ENCODE measurements around the gene ADAMTS17. TPM values are rescaled to one million over a fixed set of nuclear protein-coding genes. Genes with fewer than 3 reads are reported as not detected.

The ADAMTS17 gene
- total RNA-seq, 1 donor from 2014 or later, result 0.99 TPM

DNA sequence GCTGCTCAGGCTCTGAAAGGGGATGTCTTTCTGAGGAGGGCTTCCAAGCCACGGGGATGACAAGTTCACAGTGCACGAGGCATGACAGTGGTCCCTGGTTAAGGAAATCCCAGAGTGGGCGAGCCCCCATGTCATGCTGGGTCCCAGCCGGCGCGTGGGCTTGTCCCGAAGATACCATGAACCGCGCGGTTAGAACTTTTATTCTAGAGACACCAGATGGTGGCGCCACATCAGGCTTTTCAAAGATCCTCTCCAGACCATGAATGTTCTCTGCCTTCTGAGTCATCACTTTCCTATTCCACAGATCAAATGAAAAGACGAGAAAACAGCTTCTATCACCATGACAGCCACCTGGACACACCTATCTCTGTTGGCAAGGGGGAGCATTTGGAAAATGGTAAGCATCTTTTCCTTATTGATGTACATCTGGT lies 380.7 kb downstream of the ADAMTS17 start:
- TF ChIP-seq CTCF (IDR thresholded peaks at IDR 0.05; ENCODE audit: borderline replicate concordance), result peak; percentile 61
- H3K4me1 ChIP-seq, result peaks cover 6% of the 10 kb centered on the region
- H3K36me3 ChIP-seq, result no peaks in the 10 kb centered on the region
- no peaks in the 10 kb centered on the region for H3K9me3 ChIP-seq (replicated peaks)
- H3K27me3 ChIP-seq (ENCODE audit: low read depth), result peaks cover 13% of the 10 kb centered on the region
- no peak overlapping the region for H3K4me3 ChIP-seq
- no peak overlapping the region for H3K27ac ChIP-seq (replicated peaks)
- DNase-seq, result no peak
- intact Hi-C loops (cut with micrococcal nuclease), result no loop called here

GRCh38 chr15:99959326-99959725 lies 382.4 kb downstream of the ADAMTS17 start:
- no peak overlapping the region for H3K27ac ChIP-seq (replicated peaks)
- peaks cover 13% of the 10 kb centered on the region for H3K27me3 ChIP-seq (ENCODE audit: low read depth)
- peaks cover 8% of the 10 kb centered on the region for H3K4me1 ChIP-seq
- no peaks in the 10 kb centered on the region for H3K36me3 ChIP-seq
- H3K9me3 ChIP-seq (replicated peaks), result no peaks in the 10 kb centered on the region
- DNase-seq, result no peak
- intact Hi-C loops (cut with micrococcal nuclease), result no loop called here
- H3K4me3 ChIP-seq, result no peak overlapping the region
- TF ChIP-seq CTCF (IDR thresholded peaks at IDR 0.05; ENCODE audit: borderline replicate concordance), result no peak

- intact Hi-C loops (cut with micrococcal nuclease), result no loop called here
- H3K36me3 ChIP-seq, result no peaks in the 10 kb centered on the region
- TF ChIP-seq CTCF (IDR thresholded peaks at IDR 0.05; ENCODE audit: borderline replicate concordance), result no peak
- peaks cover 8% of the 10 kb centered on the region for H3K4me1 ChIP-seq
- no peak overlapping the region for H3K27ac ChIP-seq (replicated peaks)
- DNase-seq, result no peak
- H3K27me3 ChIP-seq (ENCODE audit: low read depth), result peaks cover 13% of the 10 kb centered on the region
- H3K4me3 ChIP-seq, result no peak overlapping the region
- H3K9me3 ChIP-seq (replicated peaks), result no peaks in the 10 kb centered on the region
These were observed 383.2 kb downstream of the ADAMTS17 start for GRCh38 chr15:99958426-99959097.

DNA sequence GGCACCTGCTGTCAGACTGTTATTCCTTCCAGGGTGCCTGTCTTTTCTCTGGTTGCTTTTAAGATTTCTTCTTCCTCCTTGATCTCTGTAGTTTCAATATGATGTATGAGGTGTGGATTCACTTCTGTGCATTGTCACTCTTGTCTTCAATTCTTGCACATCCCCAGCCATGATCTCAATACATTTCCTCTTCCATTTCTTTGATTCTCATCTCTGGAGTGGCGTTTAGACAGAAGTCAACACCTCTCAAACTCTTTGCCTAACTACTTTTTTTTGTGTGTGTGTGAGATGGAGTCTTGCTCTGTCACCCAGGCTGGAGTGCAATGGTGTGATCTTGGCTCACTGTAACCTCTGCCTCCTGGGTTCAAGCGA lies 384.1 kb downstream of the ADAMTS17 start:
- intact Hi-C loops (cut with micrococcal nuclease), result no loop called here
- Histone ChIP-seq H3K27ac (replicated peaks) (no peak overlapping the region), H3K9me3 (replicated peaks) (no peaks in the 10 kb centered on the region), H3K36me3 (no peaks in the 10 kb centered on the region), H3K27me3 (ENCODE audit: low read depth) (peaks cover 13% of the 10 kb centered on the region), H3K4me1 (peaks cover 8% of the 10 kb centered on the region), H3K4me3 (no peak overlapping the region)
- no peak for TF ChIP-seq CTCF (IDR thresholded peaks at IDR 0.05; ENCODE audit: borderline replicate concordance)
- no peak for DNase-seq

DNA sequence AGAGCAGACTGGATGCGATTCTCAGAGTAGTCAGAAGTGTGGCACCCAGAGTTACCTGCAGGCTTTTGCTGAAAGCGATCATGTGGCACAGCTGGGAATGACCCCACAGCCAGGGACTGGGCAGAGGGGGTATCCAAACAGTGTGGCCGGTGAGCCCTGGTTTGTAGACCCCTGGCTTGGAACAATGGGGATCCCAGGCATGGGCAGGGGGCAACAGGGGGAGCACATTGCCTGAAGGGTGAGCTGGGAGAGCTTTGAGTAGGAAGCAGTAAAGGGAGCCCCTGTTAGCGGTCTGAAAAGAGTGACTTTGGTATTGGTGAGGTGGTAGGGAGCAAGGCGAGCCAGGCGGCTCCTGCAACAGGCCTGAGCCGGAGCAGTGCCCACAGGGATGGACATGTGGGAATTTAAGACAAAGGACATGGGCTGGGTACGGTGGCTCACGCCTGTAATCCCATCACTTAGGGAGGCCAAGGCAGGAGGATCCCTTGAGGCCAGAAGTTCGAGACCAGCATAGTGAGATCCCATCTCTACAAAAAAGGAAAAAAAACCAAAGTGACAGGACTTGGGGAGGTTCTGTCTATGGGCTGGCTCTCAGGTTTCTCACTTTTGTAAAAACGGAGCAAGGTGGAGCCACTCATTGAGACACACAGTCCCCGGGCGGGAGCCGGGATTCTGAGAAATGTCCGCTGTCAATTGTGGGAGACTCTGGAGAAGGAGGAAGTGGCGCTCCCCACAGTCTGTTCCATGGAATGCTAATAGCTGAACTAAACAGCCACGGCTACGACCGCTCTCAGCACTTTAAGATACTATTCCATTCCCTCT lies 384.7 kb downstream of the ADAMTS17 start:
- Histone ChIP-seq H3K36me3 (no peaks in the 10 kb centered on the region), H3K27me3 (ENCODE audit: low read depth) (peaks cover 13% of the 10 kb centered on the region), H3K9me3 (replicated peaks) (no peaks in the 10 kb centered on the region), H3K4me3 (no peak overlapping the region), H3K4me1 (peaks cover 8% of the 10 kb centered on the region), H3K27ac (replicated peaks) (no peak overlapping the region)
- no peak for TF ChIP-seq CTCF (IDR thresholded peaks at IDR 0.05; ENCODE audit: borderline replicate concordance)
- no peak for DNase-seq
- intact Hi-C loops (cut with micrococcal nuclease), result no loop called here
